SK-N-SH treated with all-trans-retinoic acid at 6 μM for 48 hours (cell line): ENCODE results near the gene PTPRT.

ENCODE experiments used
- ATAC-seq: fragments of 200-7000 bp; cut with Tn5 transposase; 3 replicates; pipeline ENCODE4 v1.9.1; 2020; ENCODE audit warnings: mild to moderate bottlenecking, moderate library complexity
- ARNTL ChIP-seq: fragments of 450-650 bp; formaldehyde crosslinking; IDR thresholded peaks from 2 replicates; pipeline ENCODE4 v1.5.0; 2020; ENCODE audit warnings: low read depth, mild to moderate bottlenecking, moderate library complexity, borderline replicate concordance
- BACH2 ChIP-seq: fragments of 250-450 bp; sonication (Bioruptor Pico); IDR thresholded peaks from 2 replicates; pipeline ENCODE4 v1.9.0; 2021; ENCODE audit warnings: mild to moderate bottlenecking, borderline replicate concordance
- CREB5 ChIP-seq: fragments of 250-450 bp; sonication (Bioruptor Pico); IDR thresholded peaks from 2 replicates; pipeline ENCODE4 v1.5.1; 2020; ENCODE audit warnings: low read depth, mild to moderate bottlenecking, moderate library complexity
- CSDC2 ChIP-seq: fragments of 250-450 bp; sonication (Bioruptor Pico); IDR thresholded peaks from 2 replicates; pipeline ENCODE4 v1.5.0; 2020; ENCODE audit warnings: mild to moderate bottlenecking, moderate library complexity
- CSRNP3 ChIP-seq: fragments of 250-450 bp; sonication (Bioruptor Pico); IDR thresholded peaks from 2 replicates; pipeline ENCODE4 v1.5.1; 2021; ENCODE audit warnings: mild to moderate bottlenecking, moderate library complexity
- ESRRG ChIP-seq: fragments of 250-450 bp; sonication (Bioruptor Pico); IDR thresholded peaks from 2 replicates; pipeline ENCODE4 v1.6.1; 2021; ENCODE audit warnings: mild to moderate bottlenecking
- GLIS3 ChIP-seq: fragments of 250-450 bp; sonication (Bioruptor Pico); IDR thresholded peaks from 2 replicates; pipeline ENCODE4 v1.5.0; 2020; ENCODE audit warnings: mild to moderate bottlenecking, moderate library complexity
- ISL1 ChIP-seq: fragments of 250-450 bp; sonication (Bioruptor Pico); IDR thresholded peaks from 2 replicates; pipeline ENCODE4 v2.1.2; 2022; ENCODE audit warnings: mild to moderate bottlenecking, moderate library complexity
- PATZ1 ChIP-seq: fragments of 250-450 bp; sonication (Bioruptor Pico); IDR thresholded peaks from 2 replicates; pipeline ENCODE4 v1.8.0; 2020; ENCODE audit warnings: mild to moderate bottlenecking, moderate library complexity, borderline replicate concordance
- POU6F1 ChIP-seq: fragments of 250-450 bp; sonication (Bioruptor Pico); IDR thresholded peaks from 2 replicates; pipeline ENCODE4 v1.8.0; 2021; ENCODE audit warnings: low read depth, mild to moderate bottlenecking, moderate library complexity, borderline replicate concordance
- PPARA ChIP-seq: fragments of 250-450 bp; sonication (Bioruptor Pico); IDR thresholded peaks from 2 replicates; pipeline ENCODE4 v1.5.0; 2020; ENCODE audit warnings: mild to moderate bottlenecking, borderline replicate concordance
- RARB ChIP-seq: fragments of 250-450 bp; sonication (Bioruptor Pico); IDR thresholded peaks from 2 replicates; pipeline ENCODE4 v1.8.0; 2021; ENCODE audit warnings: mild to moderate bottlenecking, moderate library complexity
- TCF4 ChIP-seq: fragments of 250-450 bp; sonication (Bioruptor Pico); IDR thresholded peaks from 2 replicates; pipeline ENCODE4 v1.8.0; 2021; ENCODE audit warnings: mild to moderate bottlenecking, moderate library complexity, borderline replicate concordance
- TOX ChIP-seq: fragments of 250-450 bp; sonication (Bioruptor Pico); IDR thresholded peaks from 2 replicates; pipeline ENCODE4 v1.8.0; 2021; ENCODE audit warnings: mild to moderate bottlenecking, moderate library complexity, borderline replicate concordance
- TSHZ2 ChIP-seq: fragments of 250-450 bp; sonication (Bioruptor Pico); IDR thresholded peaks from 2 replicates; pipeline ENCODE4 v1.5.0; 2020; ENCODE audit warnings: mild to moderate bottlenecking, moderate library complexity
- ZFP3 ChIP-seq: fragments of 250-450 bp; sonication (Bioruptor Pico); IDR thresholded peaks from 2 replicates; pipeline ENCODE4 v1.5.0; 2020; ENCODE audit warnings: mild to moderate bottlenecking, moderate library complexity
- ZFP30 ChIP-seq: fragments of 450-650 bp; formaldehyde crosslinking; IDR thresholded peaks from 2 replicates; pipeline ENCODE4 v1.5.0; 2022; ENCODE audit warnings: mild to moderate bottlenecking, moderate library complexity
- ZNF565 ChIP-seq: fragments of 450-650 bp; formaldehyde crosslinking; conservative IDR thresholded peaks from 2 replicates; pipeline ENCODE4 v1.5.0; 2020; ENCODE audit warnings: low read depth, mild to moderate bottlenecking, moderate library complexity
- ZNF70 ChIP-seq: fragments of 450-650 bp; formaldehyde crosslinking; IDR thresholded peaks from 2 replicates; pipeline ENCODE4 v1.5.0; 2020; ENCODE audit warnings: mild to moderate bottlenecking, moderate library complexity
- ZNF8 ChIP-seq: fragments of 450-650 bp; formaldehyde crosslinking; IDR thresholded peaks from 2 replicates; pipeline ENCODE4 v1.5.0; 2020; ENCODE audit warnings: mild to moderate bottlenecking, moderate library complexity

The PTPRT gene

GRCh38 chr20:42982218-42982617 lies 207.5 kb downstream of the PTPRT start:
- ATAC-seq: no peak
- TF ChIP-seq ZNF565 (CRISPR knock-in tag) (no peak), TCF4 (no peak), RARB (no peak), ISL1 (no peak), PPARA (no peak), TOX (no peak), CSDC2 (CRISPR knock-in tag) (no peak), ZNF70 (CRISPR knock-in tag) (no peak), CREB5 (no peak), PATZ1 (CRISPR knock-in tag) (no peak), BACH2 (CRISPR knock-in tag) (no peak), POU6F1 (CRISPR knock-in tag) (no peak)

GRCh38 chr20:42981253-42981652 lies 208.5 kb downstream of the PTPRT start:
- no peak for ATAC-seq
- TF ChIP-seq PPARA (no peak), ARNTL (CRISPR knock-in tag) (no peak), CSDC2 (CRISPR knock-in tag) (no peak), ZFP30 (CRISPR knock-in tag) (no peak), TOX (no peak), CREB5 (no peak), GLIS3 (CRISPR knock-in tag) (no peak), ZFP3 (CRISPR knock-in tag) (no peak), TSHZ2 (CRISPR knock-in tag) (no peak), ISL1 (no peak), PATZ1 (CRISPR knock-in tag) (no peak)

GRCh38 chr20:42979720-42980119 lies 210.0 kb downstream of the PTPRT start:
- ATAC-seq: no peak

More at GRCh38 chr20:42979720-42980119, 210.0 kb downstream of the PTPRT start:
- TF ChIP-seq ZFP3 (CRISPR knock-in tag) (no peak), BACH2 (CRISPR knock-in tag) (no peak), TCF4 (no peak), ZNF8 (CRISPR knock-in tag) (no peak), TOX (no peak), CREB5 (no peak), PPARA (no peak), GLIS3 (CRISPR knock-in tag) (no peak), ESRRG (CRISPR knock-in tag) (no peak), ARNTL (CRISPR knock-in tag) (no peak), CSDC2 (CRISPR knock-in tag) (no peak), ISL1 (no peak), CSRNP3 (CRISPR knock-in tag) (no peak), ZFP30 (CRISPR knock-in tag) (no peak), TSHZ2 (CRISPR knock-in tag) (no peak)
